Measurements from ENCODE around the gene FAXC. TPM values are rescaled to one million over a fixed set of nuclear protein-coding genes. Genes with fewer than 3 reads are reported as not detected.

The FAXC gene
- polyA plus RNA-seq (2013, experiment 1 of 2; ENCODE audit: insufficient read length), result 4.5 TPM
- 4.8 TPM for polyA plus RNA-seq (2013, experiment 2 of 2; ENCODE audit: insufficient read length)

- DNase-seq, result peak; percentile 39
These were observed at the start of gene FAXC for GRCh38 chr6:99349171-99350141. Gene FAXC, minus strand, starts transcription at chr6:99349674. Its CDS starts 302 bp downstream, at chr6:99349372.

- DNase-seq, result no peak
These were observed 47.8 kb upstream of the FAXC start for GRCh38 chr6:99397287-99397686.

- DNase-seq, result peak; percentile 80
These were observed 44.4 kb upstream of the FAXC start, which contains the start of gene COQ3 for GRCh38 chr6:99393698-99394531. Gene COQ3, minus strand, starts transcription at chr6:99394195. Its CDS starts 16 bp downstream, at chr6:99394179.

GRCh38 chr6:99393366-99393697, 43.9 kb upstream of the FAXC start:
- DNase-seq, result no peak

- DNase-seq, result no peak
These were observed 41.4 kb upstream of the FAXC start for GRCh38 chr6:99390896-99391295.

- DNase-seq, result no peak
These were observed 35.0 kb upstream of the FAXC start for GRCh38 chr6:99384507-99384906.

- DNase-seq, result no peak
These were observed 29.2 kb upstream of the FAXC start for GRCh38 chr6:99378636-99379035.

GRCh38 chr6:99369533-99369932, 20.1 kb upstream of the FAXC start:
- DNase-seq, result no peak

- DNase-seq, result no peak
These were observed 17.4 kb upstream of the FAXC start for GRCh38 chr6:99366852-99367251.

GRCh38 chr6:99364026-99364425, 14.6 kb upstream of the FAXC start:
- DNase-seq, result no peak

- no peak for DNase-seq
These were observed 13.3 kb upstream of the FAXC start for GRCh38 chr6:99362678-99363268.

- no peak for DNase-seq
These were observed 10.3 kb upstream of the FAXC start for GRCh38 chr6:99359800-99360199.

GRCh38 chr6:99356641-99357040, 7.2 kb upstream of the FAXC start:
- DNase-seq, result no peak

GRCh38 chr6:99354983-99355382, 5.5 kb upstream of the FAXC start:
- no peak for DNase-seq

- DNase-seq, result peak; percentile 29
These were observed 3.7 kb upstream of the FAXC start for GRCh38 chr6:99353126-99353525.

- DNase-seq, result no peak
These were observed 1.1 kb upstream of the FAXC start for GRCh38 chr6:99350573-99350972.

- DNase-seq, result no peak
These were observed 945 bp downstream of the FAXC start for GRCh38 chr6:99348288-99349170.

GRCh38 chr6:99347804-99348203, 1.7 kb downstream of the FAXC start:
- no peak for DNase-seq

GRCh38 chr6:99346595-99346994, 2.9 kb downstream of the FAXC start:
- DNase-seq, result no peak

- DNase-seq, result no peak
These were observed 4.3 kb downstream of the FAXC start for GRCh38 chr6:99345164-99345563.

- DNase-seq, result peak; percentile 65
These were observed 5.2 kb downstream of the FAXC start for GRCh38 chr6:99344289-99344688.
